PC-3 (cell line): Measurements from ENCODE around the gene KNG1. TPM values are rescaled to one million over a fixed set of nuclear protein-coding genes. Genes with fewer than 3 reads are reported as not detected.
"Not testable (repeated sequence)": the region's sequence is repeated elsewhere in the genome, so short reads cannot be mapped to it uniquely, and the experiment has no call there.

Experiments used
- ATAC-seq: fragments of 200-7000 bp; cut with Tn5 transposase; 2 replicates; pipeline ENCODE4 v1.9.1; 2020; ENCODE audit warnings: mild to moderate bottlenecking, moderate library complexity
- BruUV-seq: library from RNA; stranded (reverse); fragments of 400-500 nt; replicated peaks from 2 replicates; lab custom pipeline; 2021; lab: Mats Ljungman, UMichigan
- CTCF ChIA-PET: fragments of 300-600 bp; sonication (Branson Sonifier 250); formaldehyde crosslinking; loops from one replicate; lab custom pipeline; 2022; ENCODE audit warnings: antibody characterized with exemption; lab: Charles Lee
- POLR2A ChIA-PET: fragments of 300-600 bp; sonication (Branson Sonifier 250); formaldehyde crosslinking; loops from one replicate; lab custom pipeline; 2022; ENCODE audit warnings: antibody characterized with exemption; ENCODE audit not compliant: unreplicated experiment; lab: Charles Lee
- DNase-seq: peaks from one replicate; pipeline ENCODE4 v3.0.0-alpha.2; 2015
- H2AFZ ChIP-seq: fragments of 300-600 bp; sonication (generic); 2 replicates; pipeline ENCODE4 v1.6.0; 2016; ENCODE audit warnings: antibody characterized with exemption, low read length
- H3F3A ChIP-seq: fragments of 300-600 bp; sonication (generic); one replicate; pipeline ENCODE4 v1.6.0; 2017; ENCODE audit warnings: antibody characterized with exemption, low read length, control low read depth, mild to moderate bottlenecking; ENCODE audit not compliant: unreplicated experiment
- H3K27ac ChIP-seq: fragments of 300-600 bp; sonication (generic); 2 replicates; pipeline ENCODE4 v1.5.1; 2016; ENCODE audit warnings: mild to moderate bottlenecking, low read length
- H3K27me3 ChIP-seq: fragments of 300-600 bp; sonication (generic); 2 replicates; pipeline ENCODE4 v1.6.1; 2016; ENCODE audit warnings: low read length, mixed read lengths
- H3K36me3 ChIP-seq: fragments of 300-600 bp; sonication (generic); 2 replicates; pipeline ENCODE4 v1.6.1; 2016; ENCODE audit warnings: low read depth, mixed run types, low read length, mixed read lengths
- H3K4me1 ChIP-seq: fragments of 300-600 bp; sonication (generic); 2 replicates; pipeline ENCODE4 v1.5.1; 2016; ENCODE audit warnings: low read length; ENCODE audit not compliant: insufficient read depth
- H3K4me2 ChIP-seq: fragments of 300-600 bp; sonication (generic); 2 replicates; pipeline ENCODE4 v1.6.0; 2016; ENCODE audit warnings: low read length
- H3K4me3 ChIP-seq: fragments of 300-600 bp; sonication (generic); 2 replicates; pipeline ENCODE4 v1.5.1; 2016; ENCODE audit warnings: mild to moderate bottlenecking, low read length, mixed read lengths
- H3K79me2 ChIP-seq: fragments of 300-600 bp; sonication (generic); 2 replicates; pipeline ENCODE4 v1.6.1; 2017; ENCODE audit warnings: low read length, mixed read lengths
- H3K9ac ChIP-seq: fragments of 300-600 bp; sonication (generic); 2 replicates; pipeline ENCODE4 v1.6.0; 2016; ENCODE audit warnings: mild to moderate bottlenecking, low read length
- H3K9me2 ChIP-seq: fragments of 300-600 bp; sonication (generic); replicated peaks from 2 replicates; pipeline ENCODE4 v1.6.1; 2016; ENCODE audit warnings: mixed run types, low read length, mixed read lengths
- H3K9me3 ChIP-seq: fragments of 300-600 bp; sonication (generic); 2 replicates; pipeline ENCODE4 v1.6.1; 2016; ENCODE audit warnings: low read length, mixed read lengths
- H4K20me1 ChIP-seq: fragments of 300-600 bp; sonication (generic); 2 replicates; pipeline ENCODE4 v1.6.1; 2016; ENCODE audit warnings: low read length, mixed read lengths
- EZH2 ChIP-seq: fragments of 300-600 bp; sonication (generic); IDR thresholded peaks from one replicate; pipeline ENCODE4 v1.6.1; 2017; ENCODE audit warnings: antibody characterized with exemption, mild to moderate bottlenecking, low read length; ENCODE audit not compliant: unreplicated experiment
- EZH2phosphoT487 ChIP-seq: fragments of 300-600 bp; sonication (generic); IDR thresholded peaks from 2 replicates; pipeline ENCODE4 v1.6.1; 2018; ENCODE audit warnings: mild to moderate bottlenecking, antibody characterized with exemption, low read length, borderline replicate concordance
- intact Hi-C: fragments of 100-400 bp; cut with micrococcal nuclease; formaldehyde crosslinking; loops from 2 replicates; pipeline ENCODE4 v1.9.0; 2023
- total RNA-seq: library from RNA; depleted of rRNA; stranded (reverse); fragments of >200 nt; gene quantifications from 2 replicates; pipeline ENCODE4 v1.2.3, GENCODE V29; 2014
- TF ChIP-seq, protein P1 (sequence below): fragments of 300-600 bp; sonication (generic); conservative IDR thresholded peaks from 2 replicates; pipeline ENCODE4 v1.5.1; 2017; ENCODE audit warnings: antibody characterized with exemption, low read depth, mild to moderate bottlenecking, low read length

KNG1 gene
- total RNA-seq, 1 experiment from 2014 or later, result not detected

DNA sequence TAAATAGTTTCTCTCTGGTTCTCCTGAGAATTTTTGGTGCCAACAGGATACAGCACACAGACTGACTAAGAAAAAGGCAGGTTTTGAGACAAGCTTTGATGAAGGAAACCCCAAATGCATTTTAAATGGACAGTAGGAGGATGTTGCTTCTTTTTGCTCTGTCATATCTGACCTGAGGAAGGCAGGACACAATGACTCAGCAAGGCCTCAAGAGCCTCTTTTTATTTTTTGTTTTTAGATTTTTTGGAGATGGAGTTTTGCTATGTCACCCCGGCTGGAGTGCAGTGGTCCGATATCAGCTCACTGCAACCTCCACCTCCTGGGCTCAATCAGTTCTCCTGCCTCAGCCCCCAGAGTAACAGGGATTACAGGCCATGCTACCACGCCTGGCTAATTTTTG is 16.9 kb upstream of the KNG1 start:
- Histone ChIP-seq H3K9ac (no peak overlapping the region), H3K36me3 (no peaks in the 10 kb centered on the region), H2AFZ (no peak overlapping the region), H3K4me3 (no peak overlapping the region), H3K27me3 (no peaks in the 10 kb centered on the region), H3F3A (no peaks in the 10 kb centered on the region), H3K9me3 (no peaks in the 10 kb centered on the region), H3K4me2 (no peak overlapping the region), H3K79me2 (no peaks in the 10 kb centered on the region), H4K20me1 (no peaks in the 10 kb centered on the region), H3K4me1 (peaks cover under 1% of the 10 kb centered on the region), H3K9me2 (peaks cover 6% of the 10 kb centered on the region; the same call in 1 of the 2 replicates), H3K27ac (no peak overlapping the region)
- intact Hi-C loops, result no loop called here
- ATAC-seq (no peak), DNase-seq (peak; percentile 5)
- ChIA-PET POLR2A (no interaction called here), CTCF (no interaction called here)
- TF ChIP-seq EZH2, result no peak
- TF ChIP-seq EZH2phosphoT487, result no peak
- TF ChIP-seq, protein P1, sequence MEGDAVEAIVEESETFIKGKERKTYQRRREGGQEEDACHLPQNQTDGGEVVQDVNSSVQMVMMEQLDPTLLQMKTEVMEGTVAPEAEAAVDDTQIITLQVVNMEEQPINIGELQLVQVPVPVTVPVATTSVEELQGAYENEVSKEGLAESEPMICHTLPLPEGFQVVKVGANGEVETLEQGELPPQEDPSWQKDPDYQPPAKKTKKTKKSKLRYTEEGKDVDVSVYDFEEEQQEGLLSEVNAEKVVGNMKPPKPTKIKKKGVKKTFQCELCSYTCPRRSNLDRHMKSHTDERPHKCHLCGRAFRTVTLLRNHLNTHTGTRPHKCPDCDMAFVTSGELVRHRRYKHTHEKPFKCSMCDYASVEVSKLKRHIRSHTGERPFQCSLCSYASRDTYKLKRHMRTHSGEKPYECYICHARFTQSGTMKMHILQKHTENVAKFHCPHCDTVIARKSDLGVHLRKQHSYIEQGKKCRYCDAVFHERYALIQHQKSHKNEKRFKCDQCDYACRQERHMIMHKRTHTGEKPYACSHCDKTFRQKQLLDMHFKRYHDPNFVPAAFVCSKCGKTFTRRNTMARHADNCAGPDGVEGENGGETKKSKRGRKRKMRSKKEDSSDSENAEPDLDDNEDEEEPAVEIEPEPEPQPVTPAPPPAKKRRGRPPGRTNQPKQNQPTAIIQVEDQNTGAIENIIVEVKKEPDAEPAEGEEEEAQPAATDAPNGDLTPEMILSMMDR, result no peak
- no TSS peak for BruUV-seq

- H2AFZ ChIP-seq, intact Hi-C loops, H3K9me2 ChIP-seq, H3F3A ChIP-seq, H4K20me1 ChIP-seq, H3K36me3 ChIP-seq, H3K4me2 ChIP-seq, POLR2A ChIA-PET, DNase-seq, CTCF ChIA-PET, H3K9me3 ChIP-seq, H3K27ac ChIP-seq, ATAC-seq, H3K4me3 ChIP-seq, BruUV-seq, H3K79me2 ChIP-seq, H3K4me1 ChIP-seq, H3K27me3 ChIP-seq, H3K9ac ChIP-seq: not testable (repeated sequence)
Measured at GRCh38 chr3:186702451-186702850, 14.7 kb upstream of the KNG1 start.

- no peak overlapping the region for H3K4me3 ChIP-seq
- BruUV-seq, result no TSS peak
- no peaks in the 10 kb centered on the region for H3K4me1 ChIP-seq
- no peaks in the 10 kb centered on the region for H3K27me3 ChIP-seq
- H3K36me3 ChIP-seq, result no peaks in the 10 kb centered on the region
- no peaks in the 10 kb centered on the region for H4K20me1 ChIP-seq
- DNase-seq (no peak), ATAC-seq (no peak)
- H3K9me3 ChIP-seq, result no peaks in the 10 kb centered on the region
- no peaks in the 10 kb centered on the region for H3F3A ChIP-seq
- H3K4me2 ChIP-seq, result no peak overlapping the region
- ChIA-PET CTCF (no interaction called here), POLR2A (no interaction called here)
- H3K9me2 ChIP-seq, result 0 out of 2 replicates have a peak, but pooled peaks cover 1% of the 10 kb centered on the region
- H3K79me2 ChIP-seq, result no peaks in the 10 kb centered on the region
- H3K27ac ChIP-seq, result no peak overlapping the region
- intact Hi-C loops, result no loop called here
- H2AFZ ChIP-seq, result no peak overlapping the region
- H3K9ac ChIP-seq, result no peak overlapping the region
- no peak for TF ChIP-seq EZH2
- TF ChIP-seq, protein P1, result no peak
- TF ChIP-seq EZH2phosphoT487, result no peak
Measured at GRCh38 chr3:186705882-186706780, 11.0 kb upstream of the KNG1 start.
